ENCODE results near the gene TMEM72.

Gene TMEM72

DNA sequence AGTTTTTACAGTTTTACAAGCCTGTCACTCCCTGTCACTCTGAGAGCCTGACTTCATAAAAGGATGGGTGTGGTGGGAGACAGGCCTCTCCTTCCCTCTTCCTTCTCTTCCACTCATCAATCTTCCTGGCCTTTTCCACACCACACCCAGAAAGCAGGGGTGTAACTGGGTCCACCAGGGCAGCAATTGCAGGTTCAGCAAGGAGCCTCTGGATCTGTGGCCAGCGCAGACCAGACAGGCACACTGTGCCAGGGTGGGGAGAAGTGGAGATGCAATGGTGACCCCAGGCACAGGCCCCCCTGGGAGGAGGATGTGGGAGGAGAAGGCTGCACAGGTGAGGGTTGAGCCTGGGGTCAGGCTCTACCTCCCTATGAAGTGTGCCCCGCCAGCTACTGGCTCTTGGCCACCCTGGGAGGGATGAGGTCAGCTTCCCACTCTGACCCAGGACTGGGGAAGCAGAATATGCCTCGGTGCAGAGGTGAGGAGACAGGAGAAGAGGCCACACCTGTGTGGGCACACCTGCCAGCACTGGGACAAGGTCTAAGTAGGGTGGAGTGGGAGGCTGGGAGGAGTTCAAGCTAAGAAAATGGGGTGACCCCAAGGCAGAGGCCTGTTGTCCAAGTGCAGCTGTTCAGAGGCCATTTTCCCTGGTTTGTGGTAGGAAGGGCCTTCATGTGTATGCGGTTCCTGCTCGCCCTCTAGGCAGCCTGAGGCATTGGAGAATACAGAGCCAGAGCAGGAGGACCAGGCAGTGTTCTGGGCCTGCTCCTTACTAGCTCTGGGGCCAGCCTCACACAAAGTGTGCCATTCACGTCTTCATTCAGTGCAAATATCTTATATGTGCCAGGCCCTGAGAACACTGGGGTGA lies 20.2 kb upstream of the TMEM72 start:
- no peak for DNase-seq

GRCh38 chr10:44891721-44892120 lies 19.4 kb upstream of the TMEM72 start:
- DNase-seq = no peak

- no peak for DNase-seq
Measured at GRCh38 chr10:44893604-44894468, 17.3 kb upstream of the TMEM72 start.

- DNase-seq = no peak
Measured at GRCh38 chr10:44894691-44895090, 16.4 kb upstream of the TMEM72 start.

GRCh38 chr10:44895280-44895679 lies 15.9 kb upstream of the TMEM72 start:
- DNase-seq = no peak

DNA sequence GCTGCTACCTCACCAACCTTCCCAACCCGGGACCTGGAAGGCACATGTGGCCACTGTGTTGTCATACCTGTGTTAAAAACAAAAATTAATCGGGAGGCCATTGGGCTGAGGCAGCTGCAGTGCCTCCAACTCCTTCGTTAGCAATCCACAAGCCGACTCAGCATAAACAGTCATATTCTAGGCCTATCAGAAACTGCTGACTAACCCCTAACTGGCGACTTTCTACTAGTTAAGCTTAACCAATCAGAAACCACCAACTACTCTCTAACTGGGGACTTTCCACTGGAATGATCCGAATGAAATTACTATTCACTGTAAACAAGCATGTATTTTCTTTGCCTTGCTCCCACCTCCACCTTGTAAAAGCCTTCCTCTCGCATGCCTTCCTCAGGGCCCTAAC lies 14.1 kb upstream of the TMEM72 start:
- no peak for DNase-seq

DNA sequence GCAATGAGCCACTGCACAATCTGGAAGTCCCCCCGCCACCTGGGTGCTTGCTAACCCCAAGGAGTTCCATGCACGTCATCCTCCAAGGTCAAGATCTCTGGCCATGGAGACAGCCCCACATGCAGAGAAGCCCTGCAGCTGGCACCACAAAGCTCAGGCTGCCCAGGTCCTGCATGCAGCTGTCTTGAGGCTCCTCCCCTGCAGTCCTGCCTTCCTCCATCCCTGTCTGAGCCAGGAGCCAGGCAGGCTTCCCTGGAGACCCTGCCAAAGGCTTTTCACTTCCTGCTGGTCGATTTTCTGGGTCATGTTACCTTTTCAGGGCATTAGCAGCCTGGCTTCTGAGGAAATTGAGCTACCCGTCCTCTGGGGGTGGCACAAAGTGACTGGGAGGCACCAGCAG lies 12.5 kb upstream of the TMEM72 start:
- no peak for DNase-seq

- no peak for DNase-seq
Measured at GRCh38 chr10:44899450-44900080, 11.6 kb upstream of the TMEM72 start.

- DNase-seq = no peak
Measured at GRCh38 chr10:44902941-44903545, 8.1 kb upstream of the TMEM72 start.

DNA sequence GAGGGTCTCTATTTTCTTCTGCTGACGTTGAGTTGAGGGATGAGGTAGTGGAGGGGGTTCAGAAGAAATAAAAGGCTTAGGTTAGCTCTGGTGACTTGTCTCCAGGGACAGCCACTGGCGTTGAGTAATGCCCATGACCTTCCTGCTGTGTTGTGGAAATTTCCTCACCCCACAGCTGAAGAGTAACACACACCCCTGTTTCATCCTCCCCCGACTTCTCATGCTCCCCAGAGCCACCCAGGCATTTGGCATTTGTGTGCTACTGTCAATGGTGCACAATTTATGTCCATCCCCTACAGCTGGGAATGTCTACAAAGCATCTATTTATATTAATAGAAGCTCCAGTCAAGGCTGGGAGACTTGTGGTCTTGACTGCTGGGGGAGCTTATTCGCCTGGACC lies 4.7 kb upstream of the TMEM72 start:
- DNase-seq = no peak

- DNase-seq = no peak
Measured at GRCh38 chr10:44907556-44907955, 3.6 kb upstream of the TMEM72 start.

DNA sequence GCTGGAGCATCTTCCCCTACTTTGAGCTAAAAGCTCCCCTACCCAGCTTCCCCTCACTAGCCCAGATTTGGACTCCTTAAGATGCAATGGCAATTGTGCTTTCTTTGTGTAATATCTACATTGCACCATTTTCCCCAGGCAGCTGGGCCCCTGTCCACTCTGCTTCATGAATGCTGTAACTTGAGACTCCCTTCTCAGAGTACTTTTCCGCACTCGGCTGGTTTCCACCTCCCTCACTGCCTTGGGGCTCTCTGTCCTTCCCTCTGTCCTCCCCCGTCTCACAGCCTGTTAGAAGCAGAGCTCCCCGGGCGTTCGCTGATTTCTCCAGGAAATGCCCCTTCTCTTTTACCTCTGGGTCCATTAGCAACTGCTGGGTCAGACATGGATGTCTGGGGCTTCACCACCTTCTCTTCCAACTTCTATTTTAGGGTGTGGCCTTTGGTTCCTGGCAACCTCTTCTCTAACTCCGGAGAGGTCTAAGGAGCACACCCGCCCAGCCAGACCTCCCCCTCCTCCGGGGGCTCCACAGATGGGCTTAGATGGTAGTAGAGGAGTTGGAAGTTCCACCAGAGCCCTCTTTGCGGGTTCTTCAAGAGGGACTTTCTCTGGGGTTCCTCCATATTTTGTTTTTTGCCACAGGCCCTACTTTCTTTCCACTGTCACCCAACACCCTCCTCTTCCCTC lies 2.9 kb upstream of the TMEM72 start:
- DNase-seq = no peak

DNA sequence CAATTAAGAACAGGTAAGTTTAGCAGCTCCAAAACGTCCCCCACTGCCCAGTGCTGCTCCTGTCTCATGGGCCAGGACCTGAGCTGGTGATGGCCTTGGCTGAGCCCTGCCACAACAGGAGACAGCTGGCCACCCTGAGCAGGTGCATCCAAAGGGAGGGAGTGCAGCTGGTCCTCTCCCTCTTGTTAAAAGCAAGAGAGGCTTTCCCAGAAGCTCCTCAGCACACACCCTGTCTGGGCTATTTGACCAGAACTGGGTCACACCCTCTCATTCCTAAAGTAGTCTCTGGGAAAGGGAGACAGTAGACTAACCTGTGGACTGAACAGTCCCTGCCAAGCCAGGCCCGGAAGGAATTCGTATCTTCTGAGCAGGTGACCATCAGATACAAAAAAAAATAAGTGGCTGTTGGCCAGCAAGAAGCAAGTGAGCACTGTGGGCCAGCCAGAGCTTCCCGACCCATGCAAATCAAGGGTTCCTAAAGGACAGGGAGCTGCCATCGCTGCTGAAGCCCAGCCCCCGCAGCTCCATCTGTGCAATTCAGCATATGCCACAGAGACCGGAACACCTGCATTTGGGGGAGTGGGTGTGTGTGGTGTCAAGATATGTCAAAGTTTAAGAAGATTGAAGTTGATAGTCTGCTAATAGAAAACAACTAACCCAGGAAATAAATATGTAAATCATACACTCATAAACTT lies 2.1 kb upstream of the TMEM72 start:
- DNase-seq = no peak

GRCh38 chr10:44909910-44910309 lies 1.2 kb upstream of the TMEM72 start:
- no peak for DNase-seq

DNA sequence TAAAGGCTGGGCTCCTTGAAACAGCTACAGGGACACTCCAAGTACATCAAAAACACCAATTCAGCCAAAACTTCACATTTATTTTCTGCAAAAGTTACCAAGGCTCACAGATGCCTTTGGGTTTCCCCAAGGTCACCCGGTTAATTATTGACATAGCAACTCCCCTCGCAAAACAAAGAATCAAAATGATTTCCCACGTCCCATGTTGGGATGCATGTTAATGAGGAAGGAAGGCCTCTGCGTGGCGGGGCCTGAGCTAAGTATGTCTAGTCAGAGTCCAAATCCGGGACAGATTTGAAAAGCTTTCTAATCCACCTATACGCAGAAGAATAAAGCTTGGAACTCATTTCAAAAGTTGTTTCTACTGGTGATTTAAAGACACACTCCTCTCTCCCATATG lies 535 bp upstream of the TMEM72 start:
- DNase-seq = no peak

DNA sequence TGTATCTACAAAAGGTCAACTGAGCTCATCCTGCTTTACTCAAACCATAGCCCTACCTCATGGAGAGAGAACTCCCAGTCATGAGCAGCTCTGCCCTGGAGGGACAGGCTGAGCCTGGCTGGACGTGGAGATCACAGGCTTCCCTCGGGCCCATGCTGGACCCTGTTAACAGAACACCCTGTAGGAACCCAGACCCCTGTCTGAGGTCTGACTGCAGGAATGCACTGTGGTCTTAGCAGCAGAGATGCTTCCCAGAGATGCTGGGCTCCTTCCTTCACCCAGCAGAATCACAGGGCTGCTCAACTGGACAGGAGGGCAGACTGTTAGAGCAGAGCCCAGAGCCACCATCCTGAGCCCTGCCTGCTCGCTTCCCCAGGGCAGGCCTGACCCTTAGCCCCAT lies 814 bp downstream of the TMEM72 start:
- DNase-seq = no peak

DNA sequence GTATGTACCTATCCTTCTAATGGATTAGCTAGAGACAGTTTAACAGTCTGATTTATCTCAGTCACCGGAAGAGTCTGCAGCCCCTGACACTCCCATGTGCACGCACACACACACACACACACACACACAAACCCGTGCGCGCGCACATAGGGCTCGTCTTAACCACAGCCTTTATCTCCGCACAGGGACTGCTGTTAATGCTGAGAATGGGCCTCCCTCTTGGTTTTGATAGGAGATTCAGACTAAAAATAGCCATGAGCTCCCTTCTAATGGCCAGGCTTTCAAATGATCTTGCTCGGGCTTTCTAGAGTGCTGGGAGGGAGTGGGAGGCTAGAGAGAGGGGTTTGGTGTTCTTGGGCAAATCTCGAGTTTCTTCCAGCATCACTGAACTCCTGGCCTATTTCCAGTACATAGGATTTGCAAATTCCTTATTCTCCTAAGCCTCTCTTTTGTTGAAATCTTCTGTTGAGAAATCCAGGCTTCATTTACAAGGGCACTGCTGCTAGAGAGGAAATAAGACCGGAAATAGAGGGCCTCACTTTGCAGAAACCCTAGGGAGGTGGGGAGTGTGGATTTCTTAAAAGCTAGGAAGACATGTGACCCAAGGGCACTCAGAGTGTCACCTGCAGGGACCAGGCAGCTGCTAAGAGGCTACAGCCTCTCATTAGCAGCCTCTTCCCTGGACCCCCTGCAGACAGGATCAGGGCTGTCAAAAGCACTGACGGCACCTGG lies 2.4 kb downstream of the TMEM72 start:
- no peak for DNase-seq

DNA sequence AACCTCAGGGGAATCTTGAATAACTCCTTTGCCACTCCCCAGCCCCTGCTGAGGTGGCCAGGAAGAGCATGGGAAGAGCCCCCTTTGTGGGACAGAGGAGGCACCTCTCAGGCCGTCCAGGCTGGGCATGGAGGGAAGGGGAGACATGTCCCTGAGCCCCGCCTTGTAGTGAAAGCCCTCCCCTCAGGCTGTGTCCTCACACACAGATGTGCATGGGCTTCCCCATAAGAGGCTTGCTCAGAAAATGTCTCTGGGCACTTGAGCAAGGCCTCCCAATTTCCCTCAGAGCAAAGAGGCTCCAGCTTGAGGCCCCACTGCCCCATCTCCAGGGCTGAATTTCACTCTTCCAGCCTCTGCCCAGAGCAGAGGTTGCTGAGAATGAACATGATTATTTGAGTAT lies 3.8 kb downstream of the TMEM72 start:
- DNase-seq = no peak

GRCh38 chr10:44916429-44916828 lies 5.3 kb downstream of the TMEM72 start:
- no peak for DNase-seq

GRCh38 chr10:44917848-44918247 lies 6.7 kb downstream of the TMEM72 start:
- DNase-seq = no peak

DNA sequence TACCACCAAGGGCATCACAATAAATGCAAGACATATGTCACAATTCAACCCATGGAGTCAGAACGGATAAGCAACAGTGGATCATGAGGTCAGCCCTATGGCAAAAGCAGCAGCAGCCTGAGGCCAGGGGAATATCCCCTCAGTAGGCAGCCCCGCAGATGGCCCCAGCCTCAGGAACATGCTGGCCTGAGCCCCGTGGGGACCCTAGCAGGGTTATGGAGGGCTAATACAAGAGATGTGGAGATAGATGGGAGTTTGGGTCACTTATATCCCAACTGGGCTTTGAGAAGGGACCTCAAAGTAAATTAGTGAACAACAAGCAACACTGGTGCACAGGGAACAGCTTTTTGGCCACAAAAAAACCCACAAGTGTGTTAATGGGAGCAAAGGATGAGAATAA lies 9.1 kb downstream of the TMEM72 start:
- no peak for DNase-seq
